GM18505 (cell line): ENCODE results near the gene STK32B.

Experiments used
- ATAC-seq: cut with Tn5 transposase; IDR thresholded peaks from one replicate; pipeline ENCODE4 v1.9.1; 2021; ENCODE audit not compliant: unreplicated experiment
- POLR2A ChIP-seq: IDR thresholded peaks from 4 replicates; pipeline ENCODE4 v1.6.1; 2011; ENCODE audit warnings: borderline replicate concordance; ENCODE audit not compliant: insufficient read depth, insufficient read length; ENCODE audit errors: extremely low read depth

Gene STK32B

DNA sequence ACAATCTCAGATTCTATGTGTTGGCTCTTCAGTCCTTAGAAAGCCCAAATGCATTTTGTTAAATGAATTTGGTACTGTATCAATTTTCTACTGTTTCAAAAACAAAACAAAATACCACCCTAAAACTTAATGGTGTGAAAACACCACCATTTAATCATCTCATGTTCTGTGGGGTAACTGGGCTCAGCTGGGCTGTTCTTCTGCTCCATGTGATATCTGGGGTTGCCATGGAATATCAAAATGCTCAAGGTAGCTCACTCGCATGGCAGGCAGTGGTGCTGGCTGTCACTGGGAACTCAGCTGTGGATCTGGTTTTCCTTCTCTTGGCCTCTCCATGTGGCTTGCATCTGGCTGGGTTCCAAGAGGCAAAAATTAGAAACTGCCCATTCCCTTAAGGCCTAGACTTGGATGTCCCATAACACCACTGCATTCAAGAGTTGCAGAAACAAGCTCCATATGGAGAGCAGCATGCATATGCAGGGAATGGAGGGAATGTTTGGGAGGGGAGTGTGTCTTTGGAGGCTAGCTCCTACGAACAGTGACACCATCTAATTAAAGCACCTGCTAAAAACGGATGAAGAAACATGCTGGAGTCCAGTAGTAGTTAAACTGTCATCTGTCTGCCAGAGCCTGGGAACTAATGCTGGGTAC, 279.2 kb downstream of the STK32B start:
- no peak for TF ChIP-seq POLR2A
- ATAC-seq: no peak

- ATAC-seq: no peak
These were observed 286.5 kb downstream of the STK32B start for GRCh38 chr4:5337731-5338130.

DNA sequence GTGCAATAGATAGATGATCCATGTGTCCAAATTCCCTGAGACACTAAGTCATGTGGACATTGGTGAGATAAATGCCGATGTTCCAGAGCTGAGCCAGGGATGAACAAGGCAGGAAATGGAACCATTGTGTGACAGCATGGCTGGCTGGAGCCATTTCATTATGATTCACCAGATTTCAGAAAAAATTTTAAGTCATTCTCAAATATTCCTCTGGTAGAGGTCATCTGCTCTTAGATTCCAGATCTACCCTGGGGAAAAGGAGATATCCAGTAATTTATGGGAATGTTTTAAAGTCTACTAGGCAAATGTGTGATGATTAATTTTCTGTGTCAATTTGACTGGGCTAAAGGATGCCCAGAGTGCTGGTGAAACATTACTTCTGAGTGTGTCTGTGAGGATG, 287.3 kb downstream of the STK32B start:
- no peak for ATAC-seq
- no peak for TF ChIP-seq POLR2A

More at GRCh38 chr4:5337731-5338130, 286.5 kb downstream of the STK32B start:
- no peak for TF ChIP-seq POLR2A

- no peak for ATAC-seq
- no peak for TF ChIP-seq POLR2A
These were observed 289.7 kb downstream of the STK32B start for GRCh38 chr4:5340991-5341451.

GRCh38 chr4:5341526-5341925, 290.2 kb downstream of the STK32B start:
- ATAC-seq: no peak

GRCh38 chr4:5355846-5356245, 304.6 kb downstream of the STK32B start:
- TF ChIP-seq POLR2A: no peak
- ATAC-seq: no peak

More at GRCh38 chr4:5341526-5341925, 290.2 kb downstream of the STK32B start:
- no peak for TF ChIP-seq POLR2A

DNA sequence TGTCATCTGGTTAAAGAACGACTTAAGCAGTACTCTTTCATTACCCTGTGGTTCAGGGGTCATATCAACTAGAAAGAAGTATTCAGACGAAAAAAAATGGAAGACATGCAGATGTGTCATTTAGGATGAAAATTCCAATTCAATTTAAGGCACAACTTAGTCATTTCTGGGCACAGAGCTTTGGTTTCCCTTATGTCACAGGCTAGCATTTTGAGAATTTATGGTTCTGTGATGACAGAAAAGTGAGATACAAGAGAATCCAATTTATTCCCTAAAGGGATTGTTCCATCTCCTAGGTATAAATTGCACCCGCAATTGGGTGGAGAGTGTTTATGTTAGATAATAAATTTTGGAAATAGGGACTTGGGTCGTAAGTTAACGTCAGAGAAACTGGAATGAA, 306.6 kb downstream of the STK32B start:
- ATAC-seq: no peak
- no peak for TF ChIP-seq POLR2A

DNA sequence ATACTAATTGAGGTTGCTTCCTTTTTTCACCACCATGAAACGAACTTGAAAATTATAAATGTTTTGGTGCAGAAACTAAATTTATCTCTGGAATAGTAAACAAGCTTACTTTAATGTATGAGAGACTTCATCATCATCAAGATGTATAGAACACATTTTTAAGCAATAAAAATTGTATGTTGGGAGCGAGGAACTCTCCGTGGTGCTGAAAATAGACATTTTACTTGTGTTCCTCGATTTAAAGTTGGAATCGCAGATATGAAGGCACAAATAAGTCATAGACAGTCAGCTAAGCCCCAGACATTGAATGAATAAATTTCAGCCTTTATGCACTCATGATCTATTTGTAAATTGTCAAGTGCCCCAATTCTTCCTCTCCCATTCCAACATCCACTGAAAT, 310.7 kb downstream of the STK32B start:
- ATAC-seq: no peak
- no peak for TF ChIP-seq POLR2A

GRCh38 chr4:5364406-5364805, 313.1 kb downstream of the STK32B start:
- no peak for ATAC-seq
- no peak for TF ChIP-seq POLR2A

DNA sequence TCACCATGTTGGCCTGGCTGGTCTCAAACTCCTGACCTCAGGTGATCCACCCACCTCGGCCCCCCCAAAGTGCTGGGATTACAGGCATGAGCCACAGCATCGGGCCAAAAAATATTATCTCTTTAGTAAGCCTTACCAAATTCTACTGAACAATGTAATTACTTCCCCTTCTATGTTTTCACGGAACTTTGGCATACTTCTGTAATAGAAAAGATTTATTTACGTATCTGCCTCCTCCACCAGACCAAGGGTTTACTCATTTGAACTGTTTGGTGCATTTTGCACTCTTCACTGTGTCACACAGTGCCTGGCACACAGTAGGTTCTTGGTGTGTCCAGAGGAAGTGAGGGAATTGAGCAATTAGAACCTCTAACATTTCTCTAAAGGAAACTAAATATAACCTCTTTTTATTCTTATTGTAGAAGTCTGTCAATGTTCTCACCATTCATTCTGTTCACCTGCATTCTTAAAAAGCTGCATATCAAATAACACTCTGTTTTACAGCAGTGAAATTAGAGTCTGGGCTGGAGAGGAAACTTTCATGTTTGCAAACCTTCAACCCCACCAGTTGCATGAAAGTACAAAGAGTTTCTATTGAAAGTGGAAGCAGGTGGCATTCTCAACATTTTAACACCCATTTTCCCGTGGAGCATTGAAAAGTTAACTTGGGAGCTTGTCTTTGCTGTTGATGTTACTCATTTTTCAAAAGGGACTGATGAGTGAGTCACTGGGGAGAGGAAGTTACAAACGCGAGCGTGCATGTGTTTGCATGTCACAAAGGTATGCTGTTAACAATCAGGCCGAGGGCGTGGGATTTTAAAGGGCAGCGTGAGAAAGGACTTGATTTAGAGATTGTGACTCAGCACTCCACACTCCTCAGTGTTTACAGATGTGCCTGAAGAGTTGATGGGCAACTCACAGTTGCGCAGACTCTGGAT, 314.1 kb downstream of the STK32B start:
- TF ChIP-seq POLR2A: no peak
- ATAC-seq: no peak

- no peak for TF ChIP-seq POLR2A
- ATAC-seq: no peak
These were observed 314.7 kb downstream of the STK32B start for GRCh38 chr4:5366009-5366386.

- ATAC-seq: no peak
- TF ChIP-seq POLR2A: no peak
These were observed 315.1 kb downstream of the STK32B start for GRCh38 chr4:5366421-5366820.

DNA sequence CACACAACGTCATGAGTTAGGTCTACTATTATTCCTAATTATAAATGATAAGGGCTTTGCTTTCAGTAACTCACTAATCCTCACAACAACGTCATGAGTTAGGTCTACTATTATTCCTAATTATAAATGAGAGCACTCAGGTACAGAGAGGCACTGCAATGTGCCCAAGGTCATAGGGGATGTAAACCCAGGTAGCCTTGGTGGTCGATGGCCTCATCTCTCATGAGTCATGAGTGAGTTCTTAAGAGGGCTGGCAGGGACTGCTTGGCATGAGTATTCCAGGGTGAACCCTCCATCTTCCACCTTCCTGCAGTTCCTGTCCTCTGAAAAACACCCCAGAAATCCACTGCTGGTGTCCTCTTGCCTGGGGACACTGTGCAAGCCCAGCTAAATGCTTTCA, 317.1 kb downstream of the STK32B start:
- no peak for TF ChIP-seq POLR2A
- no peak for ATAC-seq

DNA sequence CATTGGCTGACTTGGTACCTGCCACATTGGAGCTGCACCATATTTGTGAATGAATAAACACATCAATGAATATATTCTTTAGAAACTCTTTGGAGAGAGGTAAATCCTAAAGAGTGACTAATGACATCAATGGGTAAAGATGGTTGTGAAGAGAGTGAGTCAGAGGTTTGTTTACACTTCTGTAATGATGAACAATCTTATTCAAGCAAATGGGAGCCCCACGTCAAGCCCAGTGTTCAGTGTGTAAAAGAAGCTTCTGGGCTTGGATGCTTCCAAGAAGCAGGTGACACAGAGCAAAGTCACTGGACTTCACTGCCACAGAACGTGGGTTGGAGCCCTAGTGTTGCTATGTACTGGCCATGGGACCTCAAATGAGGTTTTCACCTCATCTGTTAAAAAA, 319.0 kb downstream of the STK32B start:
- ATAC-seq: no peak
- TF ChIP-seq POLR2A: no peak
